GM19455 (cell line): ENCODE measurements around the gene PROSER2.
"Not testable (repeated sequence)": the region's sequence is repeated elsewhere in the genome, so short reads cannot be mapped to it uniquely, and the experiment has no call there.

Experiments used
- ATAC-seq: cut with Tn5 transposase; IDR thresholded peaks from one replicate; pipeline ENCODE4 v1.9.1; 2021; ENCODE audit not compliant: unreplicated experiment

Gene PROSER2

DNA sequence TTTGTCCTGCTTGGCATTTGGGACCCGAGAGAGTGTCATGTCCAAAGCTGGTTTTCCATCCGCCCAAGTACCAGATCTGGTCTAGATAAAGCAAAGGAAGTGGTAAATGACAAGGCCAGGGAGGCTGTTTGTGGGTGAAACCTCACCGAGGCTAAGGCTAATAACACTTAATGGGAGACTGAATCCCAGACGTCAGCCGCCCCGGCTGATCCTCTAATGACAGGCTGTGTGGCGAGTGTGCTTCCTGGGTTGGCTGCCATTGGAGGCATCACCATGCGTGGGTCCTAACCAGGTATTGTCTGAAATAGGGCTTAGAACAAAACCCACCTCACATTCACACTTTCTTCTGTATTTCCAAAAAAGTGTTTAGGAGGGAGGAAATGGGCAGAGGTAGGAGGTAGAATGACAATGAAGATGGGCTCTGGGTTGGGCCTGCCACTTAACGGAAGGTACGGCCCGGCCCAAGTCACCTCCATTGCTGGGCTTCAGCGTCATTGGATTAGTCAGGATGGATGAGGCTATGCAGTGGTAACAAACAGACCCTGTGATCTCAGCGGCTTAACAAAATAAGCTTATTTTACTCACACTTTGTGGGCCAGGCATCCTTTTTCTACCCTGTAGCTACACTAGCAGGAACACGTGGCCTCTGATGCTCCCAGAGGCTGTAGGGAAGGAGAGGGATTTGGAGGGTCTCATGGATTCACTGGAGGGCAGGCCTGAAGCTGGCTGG, 59.7 kb downstream of the PROSER2 start:
- no peak for ATAC-seq

DNA sequence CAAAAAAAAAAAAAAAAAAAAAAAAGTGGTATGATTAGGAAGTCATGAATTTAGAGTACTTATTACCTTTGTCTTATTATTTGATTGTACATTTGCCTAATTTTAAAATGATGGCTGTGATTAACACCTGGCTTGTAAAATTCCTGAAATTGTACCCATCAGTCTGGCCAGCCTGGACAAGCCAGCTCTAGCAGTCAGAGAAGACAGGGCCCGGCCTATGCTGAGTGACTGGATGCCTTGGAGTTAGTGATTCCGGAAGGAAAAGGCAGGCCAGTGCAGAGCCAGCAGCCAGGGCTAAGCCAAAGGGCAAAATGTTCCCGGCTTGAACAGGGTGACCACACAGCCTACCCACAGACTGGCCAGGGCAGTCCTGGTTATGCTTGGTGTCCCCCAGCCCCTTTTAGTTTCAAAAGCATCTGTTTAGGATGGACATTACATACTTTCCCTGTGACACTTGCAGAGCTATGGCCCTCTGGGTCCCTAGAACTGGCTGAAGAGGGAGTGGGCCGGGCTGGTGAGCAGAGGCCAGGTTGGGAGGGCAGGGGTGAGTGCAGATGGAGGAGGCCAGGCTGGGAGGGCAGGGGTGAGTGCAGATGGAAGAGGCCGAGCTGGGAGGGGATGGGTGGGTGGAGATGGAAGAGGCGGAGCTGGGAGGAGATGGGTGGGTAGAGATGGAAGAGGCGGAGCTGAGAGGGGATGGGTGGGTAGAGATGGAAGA, 61.7 kb downstream of the PROSER2 start:
- no peak for ATAC-seq

DNA sequence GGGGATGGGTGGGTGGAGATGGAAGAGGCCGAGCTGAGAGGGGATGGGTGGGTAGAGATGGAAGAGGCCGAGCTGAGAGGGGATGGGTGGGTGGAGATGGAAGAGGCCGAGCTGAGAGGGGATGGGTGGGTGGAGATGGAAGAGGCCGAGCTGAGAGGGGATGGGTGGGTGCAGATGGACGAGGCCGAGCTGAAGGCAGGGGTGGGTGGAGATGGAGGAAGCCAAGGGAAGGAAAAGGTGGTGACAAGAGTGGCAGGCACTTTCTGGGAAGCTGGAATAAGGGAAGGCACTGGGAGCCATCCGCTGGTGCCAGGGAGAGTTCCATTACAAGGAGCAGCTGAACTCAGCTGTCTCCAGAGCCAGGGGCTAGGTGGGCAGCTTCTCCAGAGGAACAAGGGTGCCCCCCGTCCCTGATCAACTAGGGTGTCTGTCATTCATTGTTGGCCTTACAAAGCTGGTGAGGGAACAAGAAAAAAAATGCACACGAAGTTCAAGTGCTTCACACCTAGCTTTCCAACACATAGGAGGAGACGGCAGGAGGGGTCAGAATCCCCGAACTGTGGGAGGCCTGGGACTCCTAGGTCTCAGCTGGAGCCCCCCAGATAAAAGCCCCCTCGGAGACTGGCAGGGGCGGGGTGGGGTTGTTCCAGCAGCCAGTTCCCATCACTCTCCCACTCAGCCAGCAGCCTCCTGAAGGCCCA, 62.4 kb downstream of the PROSER2 start:
- no peak for ATAC-seq

DNA sequence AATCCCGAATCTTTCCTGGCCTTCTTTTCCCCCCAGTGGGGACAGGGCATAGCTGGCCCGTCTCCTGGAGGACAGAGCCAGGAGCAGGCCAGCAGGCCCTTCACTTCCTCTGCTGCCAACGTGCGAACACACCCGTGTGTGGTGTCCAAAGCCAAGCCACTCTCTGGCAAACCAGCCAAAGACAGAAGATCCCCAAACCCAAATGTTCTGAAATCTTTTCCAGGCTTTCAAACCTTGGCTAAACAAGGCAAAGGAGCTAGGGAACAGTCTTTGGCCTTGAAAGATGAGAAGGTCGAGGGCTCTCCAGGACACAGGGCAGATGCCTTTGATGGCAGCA, 63.0 kb downstream of the PROSER2 start:
- no peak for ATAC-seq

DNA sequence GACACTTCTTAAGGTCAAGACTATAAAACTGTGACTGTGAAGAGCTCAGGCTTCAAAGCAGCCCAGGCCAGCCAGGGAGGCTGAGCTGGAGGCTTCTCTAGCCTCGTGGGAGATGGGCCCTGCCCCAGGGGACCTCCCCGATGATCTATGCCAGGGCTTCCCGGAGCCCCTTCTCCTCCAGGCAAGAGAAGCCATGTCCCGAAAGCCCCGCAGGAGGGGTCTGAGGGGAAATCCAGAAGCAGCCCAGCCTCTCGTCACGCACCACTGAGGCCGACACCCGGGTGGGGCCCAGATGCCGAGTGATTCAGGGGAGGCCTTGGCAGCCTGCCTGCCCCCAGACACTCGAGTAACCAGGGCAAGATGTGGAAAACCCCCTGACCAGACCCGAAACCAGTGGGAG, 63.7 kb downstream of the PROSER2 start:
- no peak for ATAC-seq

DNA sequence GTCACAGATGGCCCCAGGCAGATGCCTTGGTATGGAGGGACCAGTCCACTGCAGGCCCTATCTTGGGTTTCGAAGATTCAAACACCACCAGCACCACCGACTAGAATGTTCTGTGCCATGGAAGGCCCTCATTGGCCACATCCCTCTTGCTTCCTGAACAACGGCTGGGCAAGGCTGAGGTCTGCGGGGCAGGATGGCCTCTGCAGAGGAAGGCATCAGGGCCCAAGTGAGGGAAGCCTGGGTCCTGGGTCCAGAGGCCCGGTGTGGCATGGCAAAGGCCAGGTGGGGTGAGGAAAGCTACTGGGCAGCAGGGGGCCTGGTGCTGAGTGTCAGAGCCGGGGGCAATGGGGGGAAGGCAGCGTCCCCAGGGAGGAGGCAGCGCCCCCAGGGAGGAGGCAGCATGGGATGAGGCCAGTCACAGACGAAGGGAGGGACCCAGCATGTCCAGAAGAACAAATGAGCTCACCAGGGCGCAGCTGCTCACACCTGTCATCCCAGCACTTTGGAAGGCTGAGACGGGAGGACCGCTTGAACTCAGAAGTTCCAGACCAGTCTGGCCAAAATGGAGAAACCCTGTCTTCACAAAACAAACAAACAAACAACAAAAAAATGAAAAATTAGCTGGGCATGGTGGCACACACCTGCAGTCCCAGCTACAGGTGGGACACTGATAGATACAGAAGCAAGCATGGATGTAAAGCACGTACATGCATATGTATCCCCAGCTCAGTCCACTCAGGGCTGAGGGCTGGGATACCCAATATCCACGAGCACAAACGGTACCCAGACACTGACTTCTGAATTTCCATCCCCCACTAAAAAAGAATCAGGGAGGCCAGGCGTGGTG, 64.4 kb downstream of the PROSER2 start:
- ATAC-seq = no peak

DNA sequence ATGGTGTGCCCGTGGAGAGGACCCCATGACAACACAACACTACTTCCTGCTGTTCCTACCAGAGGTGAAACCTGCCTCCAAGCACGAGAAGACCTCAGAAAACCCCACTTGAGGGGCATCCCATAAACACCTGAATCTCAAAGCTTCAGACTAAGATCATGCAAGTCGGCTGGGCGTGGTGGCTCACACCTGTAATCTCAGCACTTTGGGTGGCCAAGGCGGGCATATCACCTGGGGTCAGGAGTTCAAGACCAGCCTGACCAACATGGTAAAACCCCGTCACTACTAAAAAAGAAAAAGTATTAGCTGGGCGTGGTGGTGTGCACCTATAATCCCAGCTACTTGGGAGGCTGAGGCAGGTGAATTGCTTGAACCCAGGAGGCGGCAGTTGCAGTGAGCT, 66.1 kb downstream of the PROSER2 start:
- not testable (repeated sequence) for ATAC-seq

DNA sequence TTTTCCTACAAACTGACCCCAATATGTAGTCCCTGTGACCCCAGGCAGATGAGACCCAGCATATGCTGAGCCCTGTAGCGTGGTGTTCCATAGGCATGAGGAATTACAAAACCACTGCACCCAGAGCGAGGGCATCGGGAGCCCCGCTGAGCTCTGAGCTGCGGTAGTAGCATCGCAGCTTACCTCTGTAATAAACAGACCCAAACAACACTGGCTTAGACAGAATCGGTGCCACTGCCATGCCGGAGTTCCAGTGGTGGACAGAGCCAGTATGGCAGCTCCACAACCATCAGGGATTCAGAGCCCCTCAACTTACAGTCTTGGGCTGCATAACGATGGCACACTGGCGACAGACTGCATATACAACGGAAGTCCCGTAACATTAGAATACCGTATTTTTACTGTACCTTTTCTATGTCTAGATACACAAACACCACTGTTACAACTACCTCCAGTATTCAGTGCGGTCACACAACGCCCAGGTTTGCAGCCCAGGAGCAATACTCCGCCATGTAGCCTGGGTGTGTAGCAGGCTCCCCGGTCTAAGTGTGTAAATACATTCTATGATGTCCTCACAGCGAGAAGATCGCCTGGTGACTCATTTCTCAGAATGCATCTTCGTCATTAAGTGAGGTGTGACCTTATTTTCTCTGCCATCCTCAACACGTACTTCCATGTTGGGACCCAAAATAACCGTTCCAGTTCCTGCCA, 68.8 kb downstream of the PROSER2 start:
- no peak for ATAC-seq

DNA sequence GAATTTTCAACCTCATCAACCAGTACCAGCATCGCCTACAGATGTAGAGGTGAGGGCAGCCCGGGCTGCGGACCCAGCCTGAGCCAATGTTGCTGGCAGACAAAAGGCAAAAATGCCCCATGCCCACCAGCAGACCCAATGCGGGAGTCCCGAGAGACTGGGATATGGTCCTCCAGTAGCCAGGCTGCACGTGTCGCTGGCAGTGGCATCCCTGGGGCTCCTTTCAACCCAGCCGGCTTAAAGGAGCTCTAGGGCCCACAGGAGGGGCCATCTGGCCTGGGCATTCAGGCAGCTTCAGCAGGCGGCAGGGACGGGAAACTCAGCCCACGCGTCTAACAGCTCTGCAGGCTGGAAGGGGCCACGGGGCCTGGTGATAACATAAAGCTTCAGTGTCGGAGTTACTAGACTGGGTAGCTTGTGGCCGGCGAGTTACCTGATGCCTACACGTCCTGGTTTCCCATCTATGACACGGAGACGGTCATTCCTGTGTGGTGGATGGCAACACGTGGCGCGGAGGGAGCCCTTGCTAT, 70.7 kb downstream of the PROSER2 start:
- no peak for ATAC-seq

DNA sequence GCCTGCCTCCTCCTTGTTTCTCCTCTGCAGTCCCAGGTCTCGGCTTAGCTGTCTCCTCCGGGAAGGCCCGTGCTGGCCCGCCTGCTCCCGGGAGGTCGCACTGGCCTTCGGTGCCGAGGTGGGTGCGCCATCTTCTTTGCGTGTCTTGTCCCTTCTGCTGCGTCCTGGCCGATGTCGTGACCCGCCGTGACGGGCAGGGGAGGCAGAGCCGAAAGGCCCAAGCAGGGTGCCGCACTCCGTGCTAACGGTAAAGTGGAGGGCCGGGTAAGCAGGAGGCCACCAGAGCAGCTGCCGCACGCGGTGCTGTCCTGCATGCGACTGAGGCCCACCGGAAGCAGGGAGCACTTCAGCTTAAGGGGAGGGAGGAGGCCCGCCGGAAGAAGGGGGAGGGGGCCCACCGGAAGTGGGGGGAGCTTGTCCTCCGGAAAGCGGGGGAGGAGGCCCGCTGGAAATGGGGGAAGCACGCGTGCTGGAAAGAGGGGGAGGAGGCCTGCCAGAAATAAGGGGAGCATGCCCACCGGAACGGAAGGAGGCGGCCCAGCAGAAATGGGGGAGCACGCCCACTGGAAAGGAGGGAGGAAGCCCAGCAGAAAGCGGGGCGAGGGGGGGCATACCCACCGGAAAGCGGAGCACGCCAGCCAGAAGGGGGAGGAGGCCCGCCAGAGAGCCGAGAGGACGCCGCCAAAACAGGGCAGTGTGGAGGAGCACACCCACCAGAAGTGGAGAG, 71.4 kb downstream of the PROSER2 start:
- ATAC-seq = no peak

DNA sequence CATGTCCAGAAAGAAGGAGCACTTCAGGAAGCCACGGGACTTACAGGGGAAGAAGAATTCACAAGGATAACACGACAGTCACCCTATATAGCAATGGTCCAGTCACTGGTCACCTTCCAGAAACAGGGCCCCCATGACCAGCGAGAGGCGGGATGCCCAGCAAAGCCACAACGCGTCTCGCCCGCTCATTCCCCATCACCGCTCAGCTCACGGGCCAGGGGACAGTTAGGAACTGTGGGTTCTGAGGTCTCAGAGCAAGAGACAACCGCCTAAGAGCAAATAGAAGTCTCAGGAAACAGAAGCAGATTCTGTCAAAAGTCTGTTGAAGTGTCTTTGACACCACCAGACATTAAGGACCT, 71.9 kb downstream of the PROSER2 start:
- ATAC-seq = no peak

DNA sequence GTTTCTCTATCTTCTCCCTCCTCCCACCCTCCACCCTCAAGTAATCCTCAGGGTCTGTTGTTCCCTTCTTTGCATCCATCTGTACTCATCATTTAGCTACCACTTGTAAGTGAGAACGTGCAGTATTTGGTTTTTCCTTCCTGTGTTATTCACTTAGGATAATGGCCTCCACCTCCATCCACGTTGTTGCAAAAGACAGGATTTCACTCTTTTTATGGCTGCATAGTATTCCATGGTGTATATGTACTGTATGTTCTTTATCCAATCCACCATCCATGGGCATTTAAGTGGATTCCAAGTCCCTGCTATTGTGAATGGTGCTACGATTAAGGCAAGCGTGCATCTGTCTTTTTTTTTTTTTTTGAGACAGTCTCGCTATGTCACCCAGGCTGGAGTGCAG, 72.4 kb downstream of the PROSER2 start:
- no peak for ATAC-seq

DNA sequence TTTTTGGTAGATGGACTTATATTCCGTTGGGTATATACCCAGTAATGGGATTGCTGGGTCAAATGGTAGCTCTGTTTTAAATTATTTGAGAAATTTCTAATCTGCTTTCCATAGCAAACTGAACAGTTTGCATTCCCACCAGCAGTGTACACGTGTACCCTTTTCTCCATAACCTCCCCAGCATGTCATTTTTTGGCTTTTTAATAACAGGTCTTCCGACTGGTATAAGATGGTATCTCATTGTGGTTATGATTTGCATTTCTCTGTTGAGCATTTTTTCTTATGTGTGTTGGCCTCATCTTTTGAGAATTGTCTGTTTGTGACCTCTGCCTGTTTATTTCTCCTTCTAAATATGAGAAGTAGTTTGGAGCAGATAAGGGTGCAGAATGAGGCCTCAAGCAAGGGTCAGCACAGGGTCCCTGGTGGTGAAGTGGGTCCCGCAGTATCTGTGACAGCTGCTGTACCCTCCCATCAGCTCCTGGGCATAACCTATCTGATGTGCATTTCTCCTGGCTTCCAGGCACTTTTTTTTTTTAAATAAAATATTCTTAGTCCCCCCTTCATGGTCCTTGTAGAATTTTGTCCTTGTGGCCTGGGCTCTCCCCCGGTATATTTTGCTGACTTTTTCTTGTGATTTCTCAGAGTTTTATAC, 73.5 kb downstream of the PROSER2 start:
- no peak for ATAC-seq

DNA sequence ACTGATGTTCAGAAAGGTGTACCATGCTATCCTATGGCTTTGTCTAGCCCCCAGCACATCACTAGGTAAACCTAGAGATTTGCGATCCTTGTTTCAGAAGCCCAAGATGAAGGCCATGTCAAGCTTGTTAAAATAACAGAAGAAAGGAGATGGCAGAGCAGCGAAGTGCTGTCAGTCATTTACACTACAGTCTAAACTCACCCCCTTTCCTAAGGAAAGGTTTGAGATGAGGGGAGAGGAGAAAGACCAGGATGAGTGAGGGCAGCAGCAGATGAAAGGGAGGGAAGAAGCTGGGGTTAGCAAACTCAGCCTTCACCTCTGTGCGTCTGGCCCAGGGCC, 74.8 kb downstream of the PROSER2 start:
- ATAC-seq = no peak

DNA sequence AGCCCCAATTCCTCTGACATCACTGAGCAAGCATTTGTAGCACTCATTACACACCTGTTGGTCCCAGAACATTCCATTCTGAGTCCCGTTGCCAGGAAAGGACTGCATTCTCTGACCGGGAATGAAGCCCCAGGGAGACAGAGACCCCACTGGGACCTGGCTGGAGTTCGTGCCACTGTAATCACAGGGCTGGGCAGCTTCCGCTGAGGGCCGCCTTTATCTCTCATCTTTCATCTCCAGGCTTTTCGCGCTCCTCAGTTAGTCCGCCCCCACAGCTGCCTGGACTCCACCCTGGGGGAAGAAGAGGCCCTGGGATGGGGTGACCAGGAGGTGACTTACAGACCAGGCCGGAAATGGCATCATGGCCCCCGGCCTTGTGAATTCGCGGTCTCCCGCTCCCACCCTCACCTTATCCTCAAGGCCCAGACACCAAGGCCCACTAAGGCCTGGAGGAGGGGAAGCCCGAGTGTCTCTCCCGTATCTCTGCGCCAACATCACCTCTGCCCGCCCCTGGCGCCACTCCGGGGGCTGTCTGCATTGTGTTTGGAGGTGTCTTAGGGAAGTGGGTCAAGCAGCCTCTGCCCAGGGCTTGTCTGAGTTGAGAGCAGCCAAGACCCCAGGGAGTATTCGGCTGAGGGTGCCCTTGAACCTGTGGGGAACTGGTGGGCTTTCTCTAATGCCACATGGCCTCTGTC, 75.4 kb downstream of the PROSER2 start:
- ATAC-seq = no peak

DNA sequence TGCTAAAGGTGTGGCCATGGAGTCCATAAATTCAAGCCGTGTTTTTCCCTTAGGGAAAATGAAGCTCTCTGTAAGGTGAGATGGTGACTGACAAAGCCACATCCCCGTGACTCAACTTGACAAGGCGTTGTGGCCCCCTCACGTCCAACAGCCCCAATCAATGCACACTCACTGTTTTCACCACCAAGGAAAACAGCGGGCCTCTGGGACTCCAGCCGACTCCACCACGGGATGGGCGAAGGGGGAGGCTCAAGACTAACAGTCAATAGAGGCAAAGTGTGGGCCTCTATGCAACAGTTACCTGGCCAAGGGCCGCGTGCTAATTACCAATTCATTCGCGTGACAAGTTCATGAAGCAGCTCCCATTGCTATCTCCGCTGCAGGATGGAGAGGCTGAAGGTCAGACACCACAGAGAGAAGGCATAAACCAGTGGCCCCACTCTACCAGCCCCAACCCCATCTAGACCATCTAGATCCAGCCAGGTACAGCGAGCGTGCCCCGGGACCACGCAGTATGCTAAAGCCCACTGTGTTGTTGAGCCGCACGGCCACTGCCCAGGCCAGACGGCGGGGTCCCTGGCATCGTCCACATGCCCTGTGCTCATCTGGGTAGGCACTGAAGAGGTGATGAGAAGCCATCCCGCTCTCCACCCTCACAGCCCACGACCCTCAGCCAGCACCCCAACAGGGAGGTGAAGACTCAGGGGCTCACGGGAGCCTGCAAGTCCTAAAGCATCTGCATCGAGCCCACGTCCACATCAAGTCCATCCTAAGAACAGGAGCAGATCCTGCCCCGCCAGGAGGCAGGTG, 76.1 kb downstream of the PROSER2 start:
- no peak for ATAC-seq

DNA sequence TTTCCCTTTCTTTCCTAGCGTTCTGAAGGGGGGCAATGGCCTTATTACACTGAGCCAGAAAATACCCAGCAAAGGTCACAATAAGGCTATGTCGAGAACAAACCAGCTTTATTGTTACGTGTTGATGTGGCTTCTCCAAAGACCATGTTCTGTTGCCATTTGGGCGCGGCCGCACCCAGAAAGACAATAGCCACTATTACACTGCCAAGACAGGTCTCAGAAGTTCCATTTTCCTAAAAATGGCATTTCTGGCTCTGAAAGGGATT, 77.8 kb downstream of the PROSER2 start:
- no peak for ATAC-seq

DNA sequence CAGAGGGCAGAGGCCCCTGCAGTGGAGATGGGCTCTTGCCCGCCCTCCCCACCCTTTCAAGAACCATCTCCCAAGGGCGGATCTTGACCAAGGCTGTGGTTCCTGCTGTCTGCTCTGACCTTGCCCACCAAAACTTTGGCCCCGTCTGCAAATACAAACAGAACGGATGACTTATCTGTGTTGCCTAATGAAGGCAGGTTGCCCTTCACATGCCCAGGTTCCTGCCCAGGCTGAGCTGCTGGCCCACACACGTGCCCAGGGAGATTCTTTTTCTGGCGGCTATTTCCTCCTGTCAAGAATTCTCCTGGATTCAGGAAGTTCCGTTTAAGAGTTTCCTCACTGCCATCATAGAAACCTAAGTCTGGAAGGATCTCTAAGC, 78.3 kb downstream of the PROSER2 start:
- ATAC-seq = no peak
